ENCODE data around the gene TOR1AIP2.
A peak's percentile ranks its signal among the peaks of the same experiment; 100 is the strongest.

Gene TOR1AIP2

DNA sequence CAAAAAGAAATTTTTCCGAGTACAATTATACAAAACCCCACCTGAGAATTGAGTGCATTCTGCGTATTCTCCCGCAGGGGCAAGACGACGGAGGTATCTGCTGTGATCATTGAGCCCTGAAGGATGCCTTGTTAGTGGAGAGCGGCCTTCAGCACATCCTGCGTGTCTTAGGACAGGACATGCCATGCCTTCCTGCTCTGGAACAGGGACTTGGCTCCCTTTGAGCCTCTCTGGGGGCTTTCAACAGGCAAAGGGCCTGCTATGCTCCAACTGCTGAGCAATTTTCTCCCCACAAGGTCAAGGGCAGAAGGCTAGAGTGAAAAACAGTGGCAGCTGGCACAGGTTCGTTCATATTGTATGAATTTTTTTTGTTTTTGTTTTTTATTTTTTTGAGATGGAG is 52.4 kb downstream of the TOR1AIP2 start:
- no peak for DNase-seq

GRCh38 chr1:179824265-179824664 is 53.3 kb downstream of the TOR1AIP2 start:
- peak; percentile 27 to 35 for DNase-seq

GRCh38 chr1:179823693-179824092 is 53.9 kb downstream of the TOR1AIP2 start:
- DNase-seq, result no peak

- DNase-seq, result no peak
Observed at GRCh38 chr1:179822065-179822464, 55.5 kb downstream of the TOR1AIP2 start.

- DNase-seq, result no peak
Observed at GRCh38 chr1:179821524-179821923, 56.1 kb downstream of the TOR1AIP2 start.

GRCh38 chr1:179820226-179820970 is 57.2 kb downstream of the TOR1AIP2 start:
- no peak for DNase-seq

DNA sequence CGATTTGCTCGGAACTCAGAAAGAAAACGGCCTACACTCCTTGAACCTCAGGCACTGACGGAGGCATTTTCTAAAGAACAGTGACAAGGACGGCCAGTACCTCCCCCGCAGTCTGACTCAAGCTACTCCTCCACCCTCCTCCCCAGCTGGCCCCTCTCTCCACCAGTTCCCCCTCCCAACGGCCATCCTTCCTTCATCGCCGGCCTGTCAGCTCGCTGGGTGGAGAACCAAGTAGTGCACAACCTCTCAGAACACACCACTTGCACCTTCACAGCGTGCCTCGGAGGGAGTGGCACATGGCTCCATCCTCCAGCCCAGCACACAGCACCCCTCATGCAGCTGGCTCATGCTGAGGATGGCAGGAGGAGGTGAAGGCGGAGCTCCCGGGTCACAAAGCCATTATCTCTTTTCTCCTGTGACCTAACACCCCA is 58.8 kb downstream of the TOR1AIP2 start:
- DNase-seq, result no peak

GRCh38 chr1:179818260-179818659 is 59.3 kb downstream of the TOR1AIP2 start:
- DNase-seq, result no peak

- DNase-seq, result no peak
Observed at GRCh38 chr1:179817789-179818188, 59.8 kb downstream of the TOR1AIP2 start.

GRCh38 chr1:179817056-179817455 is 60.5 kb downstream of the TOR1AIP2 start:
- DNase-seq, result no peak

DNA sequence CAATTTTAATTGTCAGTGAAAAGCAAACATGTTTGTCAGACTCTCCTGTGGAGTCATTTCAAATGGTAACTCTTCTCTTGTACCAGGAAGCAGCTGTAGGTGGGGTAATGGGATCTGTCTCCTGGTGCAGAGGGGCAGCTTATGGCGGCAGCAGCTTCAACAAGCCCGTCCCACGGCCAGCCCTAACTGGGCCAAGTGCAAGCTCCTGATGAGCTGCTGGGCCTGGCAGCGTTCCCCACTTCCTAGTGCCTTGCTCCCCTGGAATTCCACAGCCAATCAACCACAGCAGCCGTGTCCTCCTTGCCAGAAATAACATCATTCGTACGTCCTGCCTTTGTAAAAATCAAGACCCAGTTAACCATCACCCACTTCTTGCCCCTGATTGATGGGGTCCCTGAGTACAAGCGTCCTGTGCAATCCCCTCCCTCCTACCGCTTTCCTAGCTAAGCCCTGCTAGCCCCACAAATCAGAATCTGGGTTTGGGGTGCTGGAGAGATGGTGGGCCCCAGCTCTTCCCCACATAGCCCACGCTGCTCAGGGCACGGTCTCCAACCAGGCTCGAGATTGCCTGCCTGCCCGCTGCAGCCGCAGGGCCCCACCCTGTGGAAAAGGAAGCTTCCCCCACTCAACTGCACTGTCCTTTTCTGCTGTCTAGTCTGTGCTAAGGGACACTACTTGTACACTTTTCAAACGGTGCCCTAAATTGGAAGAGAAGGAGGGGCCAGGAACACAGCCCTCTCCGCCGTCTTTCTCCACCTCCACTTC is 61.2 kb downstream of the TOR1AIP2 start:
- DNase-seq, result no peak

DNA sequence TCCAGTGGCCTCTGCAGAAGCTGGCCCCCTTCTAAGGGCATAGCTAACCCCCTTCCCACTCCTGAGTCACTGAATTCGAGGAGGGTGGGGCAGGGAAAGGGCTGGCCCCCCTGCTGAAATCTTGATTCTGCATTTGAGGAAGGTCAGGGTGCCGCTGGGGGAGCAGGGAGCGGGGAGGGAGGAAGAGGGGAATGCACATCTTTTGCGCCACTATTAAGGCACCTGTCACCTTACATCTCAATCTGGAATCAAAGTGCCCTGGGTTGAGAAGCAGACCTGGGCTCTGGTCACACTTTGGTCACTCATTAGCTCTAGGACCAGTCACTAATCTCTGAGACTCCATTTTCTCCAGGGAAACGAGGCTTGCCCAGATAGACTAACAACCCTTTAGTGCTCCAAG is 62.0 kb downstream of the TOR1AIP2 start:
- DNase-seq, result no peak

DNA sequence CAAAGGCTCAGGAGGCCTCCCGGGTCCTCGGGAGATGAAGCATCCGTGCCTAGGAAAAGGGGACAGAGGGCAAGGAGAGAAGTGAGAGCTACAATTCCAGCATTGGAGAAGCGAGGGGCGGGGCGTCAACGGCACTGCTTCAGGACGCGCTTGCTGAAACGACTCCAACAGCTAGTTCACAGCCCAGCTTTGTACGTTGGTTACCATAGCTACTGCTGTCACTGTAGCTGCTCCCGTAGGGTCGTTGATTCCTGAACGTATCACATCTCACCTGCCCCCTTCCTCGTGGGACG is 63.1 kb downstream of the TOR1AIP2 start:
- no peak for DNase-seq

- DNase-seq, result no peak
Observed at GRCh38 chr1:179813626-179814545, 63.7 kb downstream of the TOR1AIP2 start.

- DNase-seq, result no peak
Observed at GRCh38 chr1:179812501-179813292, 64.9 kb downstream of the TOR1AIP2 start.

DNA sequence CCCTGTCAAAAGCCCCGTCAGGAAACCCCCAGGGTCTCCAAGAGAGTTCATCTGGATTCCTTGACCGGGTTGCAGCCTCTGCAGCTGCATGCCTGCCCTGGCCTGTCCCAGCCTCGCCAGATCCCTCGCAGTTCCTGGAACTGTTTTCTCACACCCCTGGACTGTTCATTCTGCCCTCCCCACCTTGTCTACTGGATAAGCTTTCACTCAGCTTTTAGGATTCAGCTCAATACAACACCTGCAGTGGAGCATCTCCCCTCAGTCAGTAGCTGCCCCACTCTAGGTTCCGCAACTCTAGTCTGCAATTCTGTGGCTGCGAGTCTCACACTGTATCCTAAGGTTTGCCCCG is 67.3 kb downstream of the TOR1AIP2 start:
- DNase-seq, result no peak

DNA sequence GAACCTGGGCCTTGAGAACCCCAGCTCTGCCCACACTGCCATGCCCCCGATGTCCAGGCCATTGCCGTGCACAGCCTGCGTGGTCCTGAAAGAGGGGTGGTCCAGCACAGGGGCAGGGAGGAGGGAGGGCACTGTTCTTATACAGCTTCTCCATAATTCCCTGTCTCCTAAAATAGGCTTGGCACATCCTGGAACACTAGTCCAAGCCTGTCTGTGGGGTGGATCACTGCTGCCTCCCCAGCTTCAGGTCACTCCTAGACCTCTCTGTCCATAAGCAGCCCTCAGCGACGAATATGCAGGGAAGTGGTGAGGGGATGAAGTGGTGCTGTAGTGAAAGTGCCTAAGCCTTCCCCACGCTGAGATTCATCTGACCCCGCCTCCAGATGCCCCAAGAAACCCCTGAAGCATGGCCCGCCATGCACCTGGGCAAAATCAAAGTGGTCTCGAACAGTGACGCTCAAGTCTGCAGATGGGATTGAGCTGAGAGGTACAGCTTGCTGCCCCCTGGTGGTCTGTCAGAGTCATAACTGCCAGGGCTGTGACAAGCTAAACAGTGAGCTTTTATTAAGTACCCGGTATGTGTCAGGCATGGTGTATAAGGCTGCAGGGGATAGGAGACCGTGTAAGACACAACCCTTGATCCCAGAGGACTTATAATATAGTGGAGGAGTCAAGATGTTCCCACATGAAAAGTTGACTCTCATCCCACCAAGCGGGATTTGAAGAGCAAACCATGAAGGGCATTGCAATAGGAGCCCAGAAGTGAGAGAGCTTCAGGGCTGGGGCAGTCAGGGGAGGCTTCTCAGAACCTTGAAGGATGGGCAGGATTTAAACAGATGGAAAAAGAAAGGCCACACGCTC is 67.9 kb downstream of the TOR1AIP2 start:
- peak; percentile 54 to 71 for DNase-seq

GRCh38 chr1:179808503-179808902 is 69.1 kb downstream of the TOR1AIP2 start:
- DNase-seq, result no peak

- no peak for DNase-seq
Observed at GRCh38 chr1:179807691-179808485, 69.7 kb downstream of the TOR1AIP2 start.

DNA sequence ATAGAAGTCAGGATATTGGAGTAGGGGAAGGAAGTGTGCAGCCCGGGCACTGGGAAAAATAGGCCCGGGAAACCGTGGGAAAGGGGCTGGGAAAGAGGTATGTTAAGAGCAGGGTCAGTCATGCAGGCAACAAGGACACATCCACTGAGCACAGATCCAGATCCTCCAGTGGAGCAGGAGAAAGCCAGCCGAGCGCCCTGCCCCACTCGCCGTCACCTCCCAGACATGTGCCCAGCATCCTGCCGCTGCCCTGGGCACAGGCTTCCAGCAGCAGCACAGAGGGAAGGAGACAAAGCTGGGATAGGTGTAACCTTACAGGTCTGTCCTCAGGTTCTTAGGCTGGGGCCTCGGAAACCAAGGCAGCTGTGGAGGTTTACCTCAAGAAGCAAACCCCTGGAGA is 70.3 kb downstream of the TOR1AIP2 start:
- DNase-seq, result no peak

- no peak for DNase-seq
Observed at GRCh38 chr1:179806333-179806732, 71.3 kb downstream of the TOR1AIP2 start.
